Midbrain (tissue), 1 donor: ENCODE data around the gene OR2T34.
"Not testable (repeated sequence)": the region's sequence is repeated elsewhere in the genome, so short reads cannot be mapped to it uniquely, and the experiment has no call there.

Source experiments
- DNase-seq: peaks from one replicate; lab custom pipeline; 2025; lab: John Stamatoyannopoulos, UW

The OR2T34 gene

DNA sequence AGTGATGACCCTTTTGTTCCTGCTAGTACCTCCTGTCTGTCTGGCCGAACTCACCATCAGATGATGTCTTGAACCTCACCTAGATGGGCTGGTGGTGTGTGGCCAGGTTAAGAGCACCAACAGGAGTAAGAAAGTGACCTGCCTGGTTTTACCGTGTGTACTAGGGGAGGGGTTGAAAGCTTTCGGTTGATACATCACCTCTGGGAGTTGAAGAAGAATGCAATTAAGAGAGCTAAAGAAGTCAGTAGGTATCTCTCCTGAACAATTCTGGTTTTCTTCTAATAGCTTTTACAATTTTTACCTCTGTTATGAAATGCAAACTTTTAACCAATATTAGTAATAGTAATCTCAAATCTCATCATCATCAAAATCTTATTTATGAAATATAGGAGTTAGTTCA lies 11.9 kb downstream of the OR2T34 start, which contains the start of gene OR2T29:
OR2T29 (minus strand) TSS at position 101 of the 400 bp plus-strand sequence. CDS start 3,281 bp downstream, outside the sequence.
- not testable (repeated sequence) for DNase-seq

DNA sequence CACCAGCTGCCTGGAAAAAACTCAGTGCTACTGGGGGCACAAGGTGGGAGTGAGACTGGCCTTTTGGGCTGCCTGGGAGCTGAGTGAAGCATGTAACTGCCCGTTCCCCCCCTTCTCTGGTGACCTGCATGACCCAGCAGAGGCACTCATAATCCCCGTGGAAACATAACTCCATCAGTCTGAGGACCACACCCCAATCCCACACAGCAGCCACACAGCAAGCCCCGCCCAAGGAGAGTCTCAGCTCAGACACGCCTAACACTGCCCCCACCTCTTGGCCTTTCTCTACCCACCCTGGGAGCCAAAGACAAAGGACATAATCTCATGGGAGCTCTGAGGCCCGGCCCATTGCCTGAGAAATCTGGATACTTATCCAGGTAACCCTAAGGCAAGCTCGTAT lies 23.5 kb downstream of the OR2T34 start:
- not testable (repeated sequence) for DNase-seq

DNA sequence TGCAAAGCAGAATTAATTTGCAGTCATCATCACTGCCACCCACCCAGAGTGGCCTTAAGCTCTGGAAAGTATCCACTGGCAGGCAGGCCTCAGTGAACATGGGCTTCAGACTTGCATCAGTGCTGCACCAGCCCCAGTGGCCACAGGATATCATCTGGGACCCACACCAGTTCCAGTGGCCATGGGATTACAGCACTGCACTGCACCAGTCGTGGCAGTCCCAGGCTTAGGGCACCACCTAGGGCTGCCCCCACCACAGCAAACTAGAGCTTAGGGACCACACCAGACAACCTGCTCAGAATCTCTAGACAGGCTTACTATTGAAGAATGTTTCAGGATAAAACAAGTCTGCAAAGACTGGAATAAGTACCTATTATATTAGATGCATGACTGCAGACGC lies 27.2 kb downstream of the OR2T34 start:
- not testable (repeated sequence) for DNase-seq

DNA sequence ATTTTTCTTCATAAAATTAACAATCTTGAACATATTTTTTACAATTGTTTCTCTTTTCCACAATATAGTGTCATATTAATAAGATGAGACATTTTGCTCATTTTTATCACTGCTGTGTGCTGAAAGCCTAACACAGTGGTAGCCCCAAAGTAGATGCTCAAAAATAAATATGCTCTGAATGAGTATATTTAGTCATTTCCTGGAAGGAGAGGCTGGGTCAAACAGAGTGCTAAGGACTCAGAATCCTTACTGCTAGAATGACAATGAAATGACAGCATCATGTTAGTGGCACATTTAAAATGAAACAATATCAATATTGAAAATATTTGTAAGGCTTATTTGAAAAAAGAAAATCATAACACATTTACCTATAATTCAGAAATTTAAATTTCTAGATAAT lies 37.1 kb downstream of the OR2T34 start:
- not testable (repeated sequence) for DNase-seq
